ENCODE results near the gene TMEM184A.

Gene TMEM184A

GRCh38 chr7:1597066-1597760 lies 41.2 kb upstream of the TMEM184A start:
- Histone ChIP-seq H3K36me3 (ENCODE audit: control insufficient read depth, insufficient read depth, low read length) (no peaks in the 10 kb centered on the region), H3K27me3 (ENCODE audit: control insufficient read depth, insufficient read depth, low read length, poor library complexity, severe bottlenecking) (no peaks in the 10 kb centered on the region), H3K4me1 (ENCODE audit: control insufficient read depth, insufficient read depth, low read length) (no peaks in the 10 kb centered on the region), H3K27ac (ENCODE audit: insufficient read depth, low read depth, low read length, poor library complexity, severe bottlenecking) (no peak overlapping the region), H3K9me3 (ENCODE audit: control insufficient read depth, low read length) (no peaks in the 10 kb centered on the region), H3K4me3 (ENCODE audit: insufficient read depth, low read depth, low read length) (no peak overlapping the region)
- WGBS, 2 experiments, result 89 to 90% methylated on average over 16 of the region's 16 CpGs

- H3K9me3 ChIP-seq (ENCODE audit: control insufficient read depth, low read length), result no peaks in the 10 kb centered on the region
- H3K4me3 ChIP-seq (ENCODE audit: insufficient read depth, low read depth, low read length), result no peak overlapping the region
- 92 to 93% methylated on average over 39 of the region's 39 CpGs for WGBS, 2 experiments
- H3K4me1 ChIP-seq (ENCODE audit: control insufficient read depth, insufficient read depth, low read length), result no peaks in the 10 kb centered on the region
- H3K27ac ChIP-seq (ENCODE audit: insufficient read depth, low read depth, low read length, poor library complexity, severe bottlenecking), result no peak overlapping the region
- H3K27me3 ChIP-seq (ENCODE audit: control insufficient read depth, insufficient read depth, low read length, poor library complexity, severe bottlenecking), result no peaks in the 10 kb centered on the region
- no peaks in the 10 kb centered on the region for H3K36me3 ChIP-seq (ENCODE audit: control insufficient read depth, insufficient read depth, low read length)
These were observed 40.4 kb upstream of the TMEM184A start for GRCh38 chr7:1596181-1597043.

DNA sequence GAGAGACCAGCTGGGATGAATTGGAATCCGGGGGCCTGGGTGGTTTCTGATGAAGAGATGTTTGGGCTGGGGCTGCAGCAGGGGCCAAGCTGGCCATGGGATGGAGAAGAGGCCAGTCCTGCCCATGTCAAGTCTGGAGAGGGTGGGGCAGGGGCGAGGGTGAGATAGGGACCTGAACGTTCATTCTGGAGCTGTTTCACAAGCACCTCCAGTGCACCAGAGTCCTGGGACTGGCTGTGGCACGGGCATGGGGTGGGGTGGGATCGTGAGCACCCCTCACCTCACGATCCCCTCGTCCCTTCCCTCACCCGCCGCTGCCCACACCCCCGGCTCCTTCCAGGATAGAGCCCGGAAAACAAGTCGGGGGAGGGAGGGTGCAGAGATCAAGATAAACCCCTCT lies 39.6 kb upstream of the TMEM184A start:
- Histone ChIP-seq H3K27me3 (ENCODE audit: control insufficient read depth, insufficient read depth, low read length, poor library complexity, severe bottlenecking) (no peaks in the 10 kb centered on the region), H3K36me3 (ENCODE audit: control insufficient read depth, insufficient read depth, low read length) (no peaks in the 10 kb centered on the region)

GRCh38 chr7:1595027-1595426 lies 39.0 kb upstream of the TMEM184A start:
- whole genome bisulfite sequencing, 2 experiments, result 85 to 86% methylated on average over 3 of the region's 3 CpGs

More for the DNA sequence above, 39.6 kb upstream of the TMEM184A start:
- Histone ChIP-seq H3K9me3 (ENCODE audit: control insufficient read depth, low read length) (no peaks in the 10 kb centered on the region), H3K4me3 (ENCODE audit: insufficient read depth, low read depth, low read length) (no peak overlapping the region), H3K4me1 (ENCODE audit: control insufficient read depth, insufficient read depth, low read length) (no peaks in the 10 kb centered on the region), H3K27ac (ENCODE audit: insufficient read depth, low read depth, low read length, poor library complexity, severe bottlenecking) (no peak overlapping the region)
- WGBS, 2 experiments, result 83 to 84% methylated on average over 12 of the region's 12 CpGs

GRCh38 chr7:1593904-1594421 lies 38.0 kb upstream of the TMEM184A start:
- no peak overlapping the region for H3K27ac ChIP-seq (ENCODE audit: insufficient read depth, low read depth, low read length, poor library complexity, severe bottlenecking)
- H3K27me3 ChIP-seq (ENCODE audit: control insufficient read depth, insufficient read depth, low read length, poor library complexity, severe bottlenecking), result no peaks in the 10 kb centered on the region
- H3K9me3 ChIP-seq (ENCODE audit: control insufficient read depth, low read length), result no peaks in the 10 kb centered on the region
- no peak overlapping the region for H3K4me3 ChIP-seq (ENCODE audit: insufficient read depth, low read depth, low read length)
- 82 to 85% methylated on average over 4 of the region's 4 CpGs for WGBS, 2 experiments
- H3K36me3 ChIP-seq (ENCODE audit: control insufficient read depth, insufficient read depth, low read length), result no peaks in the 10 kb centered on the region
- H3K4me1 ChIP-seq (ENCODE audit: control insufficient read depth, insufficient read depth, low read length), result no peaks in the 10 kb centered on the region

More at GRCh38 chr7:1595027-1595426, 39.0 kb upstream of the TMEM184A start:
- H3K9me3 ChIP-seq (ENCODE audit: control insufficient read depth, low read length), result no peaks in the 10 kb centered on the region
- H3K4me3 ChIP-seq (ENCODE audit: insufficient read depth, low read depth, low read length), result no peak overlapping the region
- no peaks in the 10 kb centered on the region for H3K4me1 ChIP-seq (ENCODE audit: control insufficient read depth, insufficient read depth, low read length)
- H3K36me3 ChIP-seq (ENCODE audit: control insufficient read depth, insufficient read depth, low read length), result no peaks in the 10 kb centered on the region
- no peaks in the 10 kb centered on the region for H3K27me3 ChIP-seq (ENCODE audit: control insufficient read depth, insufficient read depth, low read length, poor library complexity, severe bottlenecking)
- H3K27ac ChIP-seq (ENCODE audit: insufficient read depth, low read depth, low read length, poor library complexity, severe bottlenecking), result no peak overlapping the region

- no peaks in the 10 kb centered on the region for H3K36me3 ChIP-seq (ENCODE audit: control insufficient read depth, insufficient read depth, low read length)
- no peaks in the 10 kb centered on the region for H3K27me3 ChIP-seq (ENCODE audit: control insufficient read depth, insufficient read depth, low read length, poor library complexity, severe bottlenecking)
- no peaks in the 10 kb centered on the region for H3K4me1 ChIP-seq (ENCODE audit: control insufficient read depth, insufficient read depth, low read length)
- no peak overlapping the region for H3K27ac ChIP-seq (ENCODE audit: insufficient read depth, low read depth, low read length, poor library complexity, severe bottlenecking)
- H3K9me3 ChIP-seq (ENCODE audit: control insufficient read depth, low read length), result no peaks in the 10 kb centered on the region
- WGBS, 2 experiments, result 84 to 85% methylated on average over 19 of the region's 19 CpGs
- no peak overlapping the region for H3K4me3 ChIP-seq (ENCODE audit: insufficient read depth, low read depth, low read length)
These were observed 37.3 kb upstream of the TMEM184A start for GRCh38 chr7:1593091-1593866.

DNA sequence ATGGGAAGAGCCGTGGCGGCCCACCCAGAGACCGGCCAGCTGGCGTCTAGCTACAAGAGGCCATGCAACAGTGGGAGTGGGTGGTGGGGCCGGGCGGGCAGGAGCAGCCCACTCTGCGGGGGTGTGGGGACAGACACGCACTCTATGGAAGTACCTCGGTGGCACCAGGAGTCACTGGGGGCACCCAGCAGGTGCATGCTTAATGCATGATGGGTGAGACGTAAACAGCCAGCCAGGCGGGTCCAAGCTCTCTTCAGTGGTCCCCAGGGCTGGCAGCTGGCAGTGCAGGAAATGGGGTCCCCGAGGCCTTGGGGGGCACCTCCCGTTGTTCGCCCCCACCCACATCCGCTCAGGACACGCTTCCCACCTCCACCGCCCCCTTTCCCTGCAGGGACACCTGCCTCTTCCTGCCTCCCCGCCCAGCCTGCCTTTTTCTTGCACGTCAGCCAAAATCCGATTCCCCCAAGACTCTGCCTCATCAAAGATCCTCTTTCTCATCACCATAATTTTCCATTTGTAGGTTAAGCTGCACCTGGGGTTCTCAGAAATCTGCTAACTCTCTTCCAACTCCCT lies 36.4 kb upstream of the TMEM184A start:
- WGBS, 2 experiments, result 90 to 92% methylated on average over 20 of the region's 20 CpGs
- no peaks in the 10 kb centered on the region for H3K27me3 ChIP-seq (ENCODE audit: control insufficient read depth, insufficient read depth, low read length, poor library complexity, severe bottlenecking)
- no peaks in the 10 kb centered on the region for H3K36me3 ChIP-seq (ENCODE audit: control insufficient read depth, insufficient read depth, low read length)
- no peak overlapping the region for H3K27ac ChIP-seq (ENCODE audit: insufficient read depth, low read depth, low read length, poor library complexity, severe bottlenecking)
- H3K9me3 ChIP-seq (ENCODE audit: control insufficient read depth, low read length), result no peaks in the 10 kb centered on the region
- no peaks in the 10 kb centered on the region for H3K4me1 ChIP-seq (ENCODE audit: control insufficient read depth, insufficient read depth, low read length)
- no peak overlapping the region for H3K4me3 ChIP-seq (ENCODE audit: insufficient read depth, low read depth, low read length)

- no peaks in the 10 kb centered on the region for H3K4me1 ChIP-seq (ENCODE audit: control insufficient read depth, insufficient read depth, low read length)
These were observed 35.9 kb upstream of the TMEM184A start for GRCh38 chr7:1591876-1592275.

DNA sequence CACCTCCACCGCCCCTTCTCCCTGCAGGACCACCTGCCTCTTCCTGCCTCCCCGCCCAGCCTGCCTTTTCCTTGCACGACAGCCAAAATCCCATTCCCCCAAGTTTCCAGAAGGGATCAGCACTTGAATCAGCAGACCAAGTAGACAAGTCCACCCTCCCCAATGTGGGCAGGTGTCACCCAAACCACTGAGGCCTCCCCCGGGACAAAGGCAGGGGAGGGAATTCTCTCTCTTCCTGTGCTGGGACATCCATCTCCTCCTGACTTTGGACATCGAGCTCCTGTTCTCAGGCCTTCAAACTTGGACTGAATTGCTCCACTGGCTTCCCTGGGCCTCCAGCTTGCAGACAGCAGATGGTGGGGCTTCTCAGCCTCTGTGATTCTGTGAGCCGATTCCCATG lies 35.4 kb upstream of the TMEM184A start:
- 86% methylated on average over 6 of the region's 6 CpGs for WGBS, 2 experiments
- Histone ChIP-seq H3K36me3 (ENCODE audit: control insufficient read depth, insufficient read depth, low read length) (no peaks in the 10 kb centered on the region), H3K4me3 (ENCODE audit: insufficient read depth, low read depth, low read length) (no peak overlapping the region)

More at GRCh38 chr7:1591876-1592275, 35.9 kb upstream of the TMEM184A start:
- Histone ChIP-seq H3K27ac (ENCODE audit: insufficient read depth, low read depth, low read length, poor library complexity, severe bottlenecking) (no peak overlapping the region), H3K27me3 (ENCODE audit: control insufficient read depth, insufficient read depth, low read length, poor library complexity, severe bottlenecking) (no peaks in the 10 kb centered on the region), H3K9me3 (ENCODE audit: control insufficient read depth, low read length) (no peaks in the 10 kb centered on the region), H3K36me3 (ENCODE audit: control insufficient read depth, insufficient read depth, low read length) (no peaks in the 10 kb centered on the region), H3K4me3 (ENCODE audit: insufficient read depth, low read depth, low read length) (no peak overlapping the region)
- WGBS, 2 experiments, result 88 to 90% methylated on average over 15 of the region's 15 CpGs

More for the DNA sequence above, 35.4 kb upstream of the TMEM184A start:
- no peaks in the 10 kb centered on the region for H3K9me3 ChIP-seq (ENCODE audit: control insufficient read depth, low read length)
- H3K27ac ChIP-seq (ENCODE audit: insufficient read depth, low read depth, low read length, poor library complexity, severe bottlenecking), result no peak overlapping the region
- H3K27me3 ChIP-seq (ENCODE audit: control insufficient read depth, insufficient read depth, low read length, poor library complexity, severe bottlenecking), result no peaks in the 10 kb centered on the region
- no peaks in the 10 kb centered on the region for H3K4me1 ChIP-seq (ENCODE audit: control insufficient read depth, insufficient read depth, low read length)
